NCI-H146 (cell line): ENCODE results near the gene KRTAP9-7.

Experiments
- DNase-seq: peaks from one replicate; lab custom pipeline; 2025; lab: John Stamatoyannopoulos, UW

The KRTAP9-7 gene

DNA sequence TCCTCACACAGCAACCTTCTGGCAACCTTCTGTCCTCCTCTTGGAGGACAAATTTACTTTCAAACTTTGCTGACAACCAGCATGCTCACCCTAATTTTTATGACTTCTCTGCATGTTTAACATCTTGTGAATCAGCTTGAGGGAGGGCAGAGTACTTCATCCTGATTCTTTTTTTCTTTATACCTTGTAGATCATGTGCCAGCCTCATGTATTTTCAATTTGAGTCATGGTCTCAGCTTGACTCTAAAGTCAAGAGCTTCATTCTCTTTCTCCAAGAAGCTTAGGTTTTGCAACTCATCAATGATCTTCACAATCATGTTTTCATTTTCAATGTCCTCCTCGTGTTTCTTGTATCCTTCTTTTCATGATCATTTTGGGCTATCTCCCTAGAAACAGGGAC, 3.6 kb upstream of the KRTAP9-7 start:
- DNase-seq: no peak

DNA sequence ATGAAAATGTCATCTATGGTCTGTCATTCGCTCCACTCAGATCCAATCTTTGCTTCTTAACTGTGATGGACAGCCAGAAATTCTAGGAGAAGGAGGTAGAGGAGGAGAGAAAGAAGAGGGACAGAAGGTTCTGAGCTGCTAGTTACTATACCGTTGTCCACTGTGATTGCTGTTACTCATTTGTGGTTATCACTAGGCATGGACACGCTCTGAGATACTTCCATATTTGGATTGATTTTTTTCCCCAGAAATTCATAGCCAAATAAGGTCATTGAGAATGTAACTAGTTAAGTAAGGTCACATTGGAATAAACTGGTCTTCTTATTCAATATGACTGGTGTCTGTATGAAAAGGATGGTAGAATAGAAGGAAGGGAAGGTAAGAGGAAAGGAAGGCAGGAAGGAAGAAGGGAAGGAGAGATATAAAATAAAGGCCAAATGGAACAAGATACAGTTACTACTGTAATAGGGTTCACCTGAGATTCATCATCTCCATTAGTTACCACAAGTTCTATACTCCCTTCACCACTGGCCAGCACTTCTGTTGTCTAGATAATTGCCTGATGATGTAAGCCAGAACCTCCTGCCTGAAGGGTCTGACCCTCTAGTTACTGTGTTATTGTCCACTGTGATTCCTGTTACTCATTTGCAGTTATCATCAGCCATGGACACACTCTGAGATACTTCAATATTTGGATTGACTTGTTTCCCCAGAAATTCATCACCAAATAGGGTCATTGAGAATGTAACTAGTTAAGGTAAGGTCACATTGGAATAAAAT, 2.9 kb downstream of the KRTAP9-7 start:
- no peak for DNase-seq

DNA sequence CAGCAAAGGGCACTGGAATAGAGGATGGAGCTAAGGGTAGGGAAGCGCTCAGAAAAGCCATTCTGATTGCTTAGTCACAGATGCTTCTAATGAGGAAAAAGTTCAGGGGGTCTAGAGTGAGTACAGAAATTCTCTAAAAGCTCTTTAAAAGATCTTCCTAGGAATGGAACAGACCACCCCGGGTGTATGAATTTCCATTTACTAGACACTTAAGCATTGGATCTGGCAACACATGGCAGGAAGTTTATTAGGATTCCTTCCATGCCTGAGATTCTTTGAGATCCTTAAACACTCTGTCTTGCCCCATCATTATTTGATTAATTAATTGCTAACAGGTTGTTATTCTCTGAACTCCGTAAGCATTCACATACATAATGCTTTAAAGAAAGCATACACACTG, 8.5 kb downstream of the KRTAP9-7 start:
- no peak for DNase-seq

DNA sequence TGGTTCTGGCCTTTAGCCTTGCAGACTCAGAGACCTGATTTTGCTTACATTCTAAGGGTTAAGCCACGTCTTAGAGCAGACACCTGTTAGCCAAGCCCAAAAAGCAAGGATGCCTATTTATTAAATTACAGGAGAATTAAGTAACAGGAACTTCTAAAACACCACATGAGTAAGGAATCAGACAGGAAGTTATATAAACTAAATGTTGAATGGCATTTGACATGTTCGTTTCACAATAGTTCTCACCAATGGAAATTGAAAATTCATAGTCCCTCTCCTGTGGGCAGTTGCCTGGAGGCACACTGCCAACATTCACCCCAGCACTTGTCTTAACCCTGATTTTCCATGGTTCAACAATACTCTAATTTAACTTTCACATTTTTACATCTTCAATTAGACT, 9.0 kb downstream of the KRTAP9-7 start:
- DNase-seq: no peak

DNA sequence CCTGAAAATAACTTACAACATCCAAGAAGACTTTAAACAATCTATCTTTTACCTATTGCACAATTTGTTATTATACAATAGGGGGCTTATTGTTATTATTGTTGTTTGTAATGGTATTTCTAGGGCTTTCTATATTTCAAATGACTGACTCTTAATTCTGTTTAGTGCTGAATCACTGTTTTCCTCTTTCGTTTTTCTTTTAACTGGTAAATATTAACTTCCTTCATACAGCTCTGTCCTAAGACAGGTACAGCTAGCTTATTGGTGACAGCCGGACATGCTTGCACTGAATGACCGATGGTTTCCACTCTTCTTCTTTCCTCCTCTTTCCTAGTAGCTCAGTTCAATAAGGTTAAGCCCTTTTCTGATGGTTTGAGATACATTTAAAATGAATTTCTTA, 11.6 kb downstream of the KRTAP9-7 start:
- no peak for DNase-seq

DNA sequence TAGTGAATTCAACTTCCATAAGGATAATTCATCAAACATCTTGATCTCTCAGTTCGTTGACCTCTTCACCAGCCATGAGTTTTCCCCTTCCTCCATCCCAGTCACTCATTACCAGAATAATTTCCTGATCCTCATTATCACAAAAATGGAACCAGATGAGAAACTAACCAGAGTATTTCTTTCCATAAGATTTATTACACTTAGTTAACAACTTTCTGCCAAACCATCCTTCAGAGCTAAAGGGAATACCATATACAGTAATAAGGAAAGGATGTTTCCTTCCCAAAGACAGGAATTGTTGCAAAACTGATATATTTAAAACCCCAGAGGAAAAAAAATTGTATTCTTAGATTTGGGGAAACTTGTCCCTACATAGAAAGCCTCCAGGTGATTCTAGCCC, 18.5 kb downstream of the KRTAP9-7 start:
- no peak for DNase-seq

DNA sequence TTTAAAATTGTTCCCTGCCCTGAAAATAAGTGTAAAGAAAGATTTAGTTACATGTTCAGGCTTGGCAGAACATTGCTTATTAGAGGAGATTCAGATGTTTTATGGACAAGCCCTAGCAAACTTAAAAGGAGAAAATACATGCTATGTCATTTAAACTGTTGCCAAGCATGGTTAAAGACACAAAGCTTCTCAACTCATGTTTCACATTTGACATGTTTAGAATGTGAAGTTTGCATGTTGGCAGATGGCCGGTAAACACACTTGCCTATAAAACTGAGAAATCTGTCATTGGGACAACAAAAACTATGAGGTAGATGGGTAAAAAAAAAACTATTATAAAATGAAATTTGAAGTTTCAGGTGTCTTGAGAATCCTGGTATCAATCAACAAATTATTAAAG, 21.3 kb downstream of the KRTAP9-7 start:
- DNase-seq: no peak

DNA sequence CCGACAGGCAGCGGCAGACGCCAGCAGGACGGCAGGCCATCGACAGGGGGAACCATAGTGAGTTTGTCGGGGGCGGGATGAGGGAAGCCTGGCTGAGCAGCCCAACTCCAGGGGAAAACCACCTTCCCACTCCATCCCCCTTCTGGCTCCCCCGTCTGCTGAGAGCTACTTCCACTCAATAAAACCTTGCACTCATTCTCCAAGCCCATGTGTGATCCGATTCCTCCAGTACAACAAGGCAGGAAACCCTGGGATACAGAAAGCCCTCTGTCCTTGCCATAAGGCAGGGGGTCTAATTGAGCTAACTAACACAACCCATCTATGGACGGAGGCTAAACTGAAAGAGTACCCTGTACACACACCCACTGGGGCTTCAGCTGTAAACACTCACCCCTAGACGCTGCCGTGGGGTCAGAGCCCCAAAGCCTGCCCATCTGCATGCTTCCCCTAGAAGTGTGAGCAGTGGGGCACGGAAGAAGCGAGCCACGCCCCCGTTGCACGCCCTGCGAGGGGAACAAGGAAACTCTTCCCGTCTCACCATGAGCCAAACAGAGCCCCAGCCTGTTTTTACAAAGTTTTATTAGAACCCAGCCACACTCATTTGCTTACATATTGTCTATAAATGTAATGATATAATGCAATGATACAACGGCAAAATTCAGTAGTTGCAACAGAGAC, 23.1 kb downstream of the KRTAP9-7 start:
- DNase-seq: no peak

DNA sequence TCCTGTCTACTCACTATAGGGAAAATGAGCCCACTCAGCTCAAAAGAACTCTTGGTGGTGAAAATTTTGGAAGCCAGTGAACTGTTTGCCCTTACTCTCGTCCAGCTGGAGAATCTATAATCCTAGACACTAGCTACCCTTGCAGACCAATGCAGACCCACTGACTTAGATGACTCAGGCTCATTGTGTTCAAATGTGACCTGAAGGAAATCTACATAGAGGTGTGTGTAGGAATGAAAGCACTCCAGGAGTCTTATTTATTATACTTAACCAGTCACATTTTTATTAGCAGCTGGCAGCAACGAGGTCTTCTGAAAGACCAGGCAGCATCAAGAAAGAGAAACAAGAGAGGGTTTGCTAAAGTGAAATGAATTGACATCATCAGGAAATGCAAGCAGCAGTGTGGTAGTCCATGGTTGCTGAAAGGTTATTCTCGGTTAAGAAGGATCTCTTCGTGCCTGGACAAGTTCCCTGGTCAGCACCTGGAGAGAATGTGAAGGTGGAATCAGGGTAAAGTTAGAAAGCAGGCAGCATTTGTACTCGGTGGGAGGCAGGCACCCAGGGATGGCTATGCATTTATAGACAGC, 25.8 kb downstream of the KRTAP9-7 start:
- DNase-seq: no peak

DNA sequence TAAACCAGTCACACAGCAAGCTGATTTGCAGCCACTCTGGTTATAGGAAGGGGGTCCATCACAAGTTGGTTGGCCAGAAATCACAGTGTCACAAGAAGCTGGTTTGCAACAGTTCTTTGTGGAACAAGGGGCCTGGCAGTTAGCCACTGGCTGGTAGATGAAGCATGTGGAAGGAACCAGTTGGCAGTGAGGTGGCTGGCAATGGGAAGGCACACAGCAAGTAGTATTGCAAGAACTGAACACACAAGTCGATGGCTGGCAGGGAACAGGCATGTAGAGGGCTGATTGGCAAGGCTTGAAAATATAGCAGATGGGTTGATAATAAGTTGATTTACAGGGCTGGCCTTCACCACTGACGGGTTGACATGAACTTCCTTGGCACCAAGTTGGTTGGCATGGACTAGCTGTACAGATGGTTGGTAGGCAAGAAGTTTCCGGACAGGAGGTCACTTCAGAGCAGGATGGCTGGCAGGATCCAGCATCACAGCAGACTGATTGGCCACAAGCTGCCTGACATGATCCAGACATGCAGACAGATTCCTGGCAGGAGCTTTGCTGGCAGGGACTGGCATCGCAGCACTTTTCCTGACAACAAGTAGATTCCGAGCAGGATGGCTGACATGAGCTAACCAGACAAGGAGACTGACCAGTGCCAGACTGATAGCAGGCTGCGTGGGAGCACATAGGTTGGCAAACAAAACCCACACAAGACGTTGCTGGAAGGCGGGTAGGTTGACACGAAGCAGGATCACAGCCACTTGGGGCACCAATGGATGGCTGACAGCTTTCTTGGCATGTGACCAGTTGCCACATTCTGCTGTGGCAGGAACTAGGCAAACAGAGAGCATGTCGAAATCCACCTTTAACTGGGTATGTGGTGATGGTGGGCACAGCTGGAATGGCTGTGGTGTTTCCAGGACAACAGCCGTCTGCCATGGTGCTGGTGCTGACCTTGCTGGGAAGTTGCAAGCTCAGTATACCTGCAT, 26.7 kb downstream of the KRTAP9-7 start, which contains the start of gene KRTAP29-1:
TSS of gene KRTAP29-1 (minus strand) at position 936 of the 986 bp plus-strand sequence. CDS start at position 936, 0 bp downstream.
- no peak for DNase-seq

DNA sequence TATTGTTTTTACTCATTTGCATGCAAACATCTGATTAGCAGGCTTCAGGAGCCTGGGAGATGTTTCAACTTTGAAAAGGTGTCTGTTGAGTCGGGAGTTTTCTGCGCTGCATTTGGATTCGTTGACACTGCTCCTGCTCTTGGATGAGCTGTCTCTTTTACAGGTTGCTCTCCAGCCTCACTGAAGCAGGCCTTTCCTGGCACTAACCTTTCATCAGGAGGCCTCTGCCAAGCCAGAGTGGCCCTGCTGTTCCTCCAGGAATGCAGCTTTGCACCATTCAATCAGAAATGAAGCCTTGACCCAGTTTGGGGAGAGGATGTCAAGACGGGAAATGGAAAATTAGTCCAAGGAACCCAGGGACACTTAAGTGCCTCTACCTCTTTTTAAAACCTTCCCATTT, 27.5 kb downstream of the KRTAP9-7 start:
- DNase-seq: no peak

DNA sequence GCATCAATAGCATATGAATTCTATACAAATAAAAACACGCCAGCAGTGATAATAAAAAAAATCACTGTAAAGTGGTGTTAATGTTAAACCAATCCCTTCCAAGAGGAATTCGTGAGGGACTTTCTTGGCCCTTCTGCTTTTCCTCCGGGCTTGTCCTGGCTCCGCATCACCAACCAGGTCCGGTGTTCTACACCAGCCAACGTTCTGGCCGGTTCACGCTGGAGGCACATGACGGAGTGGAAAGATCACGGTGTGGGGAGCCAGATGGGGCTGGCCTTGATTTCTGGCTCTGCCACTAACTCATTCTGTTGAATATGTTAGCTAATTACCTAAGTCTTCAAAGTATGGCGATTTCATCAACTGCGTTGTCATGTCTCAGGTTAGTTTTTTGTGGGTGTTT, 28.6 kb downstream of the KRTAP9-7 start:
- no peak for DNase-seq

DNA sequence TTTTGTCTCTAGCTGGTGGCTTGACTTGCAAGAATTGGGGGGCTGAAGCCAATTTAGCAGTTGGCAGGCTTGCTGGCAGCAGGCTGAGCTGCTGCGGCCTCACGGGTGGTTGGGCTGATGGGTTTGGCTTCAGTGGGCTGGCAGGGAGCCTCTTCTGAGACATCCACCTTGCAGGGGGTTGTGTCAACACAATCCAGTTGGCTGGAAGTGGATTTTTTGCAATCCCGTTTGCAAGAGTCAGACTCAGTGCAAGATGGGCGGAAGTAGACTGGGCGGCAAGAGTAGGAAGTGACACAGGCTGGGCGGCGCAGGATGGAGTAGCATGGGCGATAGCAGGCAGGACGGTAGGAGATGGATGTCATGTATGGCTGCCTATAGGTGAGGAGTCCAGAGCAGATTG, 32.1 kb downstream of the KRTAP9-7 start:
- no peak for DNase-seq

DNA sequence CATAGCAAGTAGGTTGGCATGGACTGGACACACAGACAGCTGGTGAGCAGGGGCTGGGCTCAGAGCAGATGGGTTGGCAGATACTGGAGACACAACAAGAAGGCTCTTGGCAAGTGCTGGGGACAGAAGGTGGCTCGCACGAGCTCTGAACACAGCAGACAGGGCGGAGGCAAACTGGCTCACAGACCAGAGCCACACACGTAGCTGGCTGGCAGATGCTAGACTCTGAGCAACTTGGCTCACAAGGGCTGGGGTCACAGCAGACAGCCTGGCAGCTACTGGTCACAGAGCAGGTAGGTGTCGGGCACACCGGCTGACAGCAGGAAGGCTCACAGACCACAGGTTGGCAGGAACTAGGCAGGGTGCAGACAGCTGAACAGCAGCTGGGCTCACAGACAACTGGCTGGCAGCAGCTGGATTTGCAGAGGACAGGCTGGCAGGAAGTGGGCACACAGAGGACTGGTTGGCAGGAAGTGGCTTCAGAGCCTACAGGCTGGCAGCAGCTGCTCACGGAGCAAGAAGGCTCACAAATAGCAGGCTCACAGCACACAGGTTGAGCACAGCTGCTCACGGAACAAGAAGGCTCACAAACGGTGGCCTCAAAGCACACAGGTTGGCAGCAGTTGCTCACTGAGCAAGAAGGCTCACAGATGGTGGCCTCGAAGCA, 32.9 kb downstream of the KRTAP9-7 start:
- DNase-seq: no peak

DNA sequence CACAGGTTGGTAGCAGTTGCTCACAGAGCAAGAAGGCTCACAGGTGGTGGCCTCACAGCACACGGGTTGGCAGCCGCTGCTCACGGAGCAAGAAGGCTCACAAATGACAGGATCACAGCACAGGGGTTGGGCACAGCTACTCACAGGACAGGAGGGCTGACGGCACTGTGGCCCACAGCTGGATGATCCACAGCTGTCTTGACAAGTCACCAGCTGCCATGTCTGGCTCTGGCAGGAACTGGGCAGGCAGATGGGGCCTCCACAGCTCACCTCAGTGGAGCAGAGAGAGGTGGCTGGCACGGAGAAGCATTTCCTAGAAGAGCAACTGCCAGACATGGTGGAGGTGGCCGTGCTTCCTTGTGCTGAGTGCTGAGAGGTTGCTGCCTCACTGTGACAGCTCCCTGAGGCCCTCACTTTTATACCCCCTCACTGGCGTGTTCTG, 33.4 kb downstream of the KRTAP9-7 start, which contains the start of gene KRTAP16-1:
TSS of gene KRTAP16-1 (minus strand) at position 392 of the 442 bp plus-strand sequence. CDS start at position 336, 56 bp downstream.
- DNase-seq: no peak

DNA sequence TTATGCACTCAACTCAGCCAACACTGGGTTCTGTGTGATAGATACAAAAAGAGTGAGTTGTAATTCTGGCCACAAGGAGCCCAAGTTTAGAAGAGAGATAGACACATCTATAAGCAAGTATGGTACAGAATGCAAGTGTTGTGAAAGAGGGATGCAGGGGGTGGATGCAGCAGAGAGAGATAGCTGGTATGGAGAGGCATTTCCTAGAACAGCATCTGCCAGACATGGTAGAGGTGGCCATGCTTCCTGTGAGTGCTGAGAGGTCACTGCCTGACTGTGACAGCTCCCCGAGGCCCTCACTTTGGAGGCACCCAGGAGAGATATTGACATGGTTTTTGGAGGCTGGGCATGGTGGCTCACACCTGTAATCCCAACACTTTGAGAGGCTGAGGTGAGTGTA, 35.6 kb downstream of the KRTAP9-7 start:
- no peak for DNase-seq

DNA sequence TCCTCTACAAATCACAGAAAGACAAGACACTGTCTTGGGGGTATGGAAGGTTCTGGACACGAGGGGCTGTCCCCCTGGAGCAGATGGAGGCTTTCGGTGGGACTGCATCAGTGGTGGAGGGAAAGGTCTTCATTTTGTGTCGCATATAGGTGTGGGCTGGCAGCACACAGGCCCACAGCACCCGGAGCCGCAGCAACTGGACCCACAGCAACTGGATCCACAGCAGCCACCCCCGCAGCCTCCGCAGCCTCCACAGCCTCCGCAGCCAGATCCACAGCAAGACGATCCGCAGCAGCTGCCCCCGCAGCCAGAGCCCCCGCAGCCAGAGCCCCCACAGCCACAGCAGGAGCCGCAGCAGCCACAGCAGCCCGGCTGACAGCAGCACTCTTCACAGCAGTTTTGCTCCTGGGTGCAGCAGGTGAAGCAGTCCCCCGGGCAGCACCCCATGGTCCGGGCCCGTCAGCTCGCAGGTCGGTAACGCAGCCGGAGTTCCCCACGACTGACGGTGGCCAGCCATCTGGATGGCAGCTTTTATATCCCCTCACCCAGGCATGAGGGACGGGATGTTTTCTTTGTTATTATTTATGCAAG, 39.8 kb downstream of the KRTAP9-7 start, which contains the start of gene KRTAP17-1:
TSS of gene KRTAP17-1 (minus strand) at position 507 of the 591 bp plus-strand sequence. CDS start at position 447, 60 bp downstream.
- DNase-seq: no peak

DNA sequence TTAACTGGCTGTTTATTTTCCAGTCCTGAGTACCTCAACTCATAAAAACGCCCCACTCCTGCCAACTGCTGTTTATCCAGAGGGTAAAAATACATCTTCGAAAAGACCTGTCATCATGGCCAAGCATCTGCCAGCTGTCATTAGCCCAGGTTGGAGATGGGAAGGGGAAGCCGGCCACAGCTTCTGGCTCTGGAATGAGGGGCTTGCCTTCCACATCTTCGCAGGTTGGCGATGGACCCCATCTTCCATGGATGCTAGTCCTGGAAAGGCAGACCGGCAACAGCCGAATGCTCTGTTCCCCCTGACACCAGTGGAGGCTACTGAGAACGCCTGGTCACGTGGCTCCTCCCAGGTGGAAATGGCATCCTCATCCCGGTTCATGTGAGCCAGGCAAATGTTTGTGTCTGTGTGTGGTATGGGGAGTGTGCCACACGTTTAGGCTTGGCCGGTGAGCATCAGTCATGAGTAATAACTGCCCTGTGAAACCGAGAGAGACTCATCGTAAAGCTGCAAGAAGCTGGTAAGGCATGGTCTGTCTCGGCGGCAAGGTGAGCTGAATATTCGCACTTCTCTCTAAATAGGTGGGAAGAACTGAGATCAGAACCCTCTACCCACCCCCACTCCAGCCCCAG, 40.4 kb downstream of the KRTAP9-7 start:
- DNase-seq: no peak

DNA sequence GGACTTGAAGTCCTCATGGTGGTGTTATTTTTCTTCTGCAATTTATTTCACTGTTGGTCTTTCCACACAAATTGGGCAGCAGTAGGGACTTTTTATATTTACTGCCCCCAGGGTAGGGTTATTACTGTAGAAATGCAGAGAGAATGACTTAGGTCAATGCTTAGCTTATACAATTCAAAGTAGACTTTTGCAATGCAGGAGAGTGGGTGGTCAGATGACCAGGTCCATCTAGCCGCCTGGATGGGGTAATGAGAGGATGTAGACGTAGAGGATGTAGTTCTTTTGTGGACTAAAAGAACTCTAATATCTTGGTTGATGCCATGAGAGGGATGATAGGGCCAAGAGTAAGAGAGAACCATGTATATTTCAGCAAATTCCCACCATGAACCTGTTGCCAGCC, 42.7 kb downstream of the KRTAP9-7 start:
- DNase-seq: no peak
